Measurements from ENCODE around the gene GLI2. TPM values are rescaled to one million over a fixed set of nuclear protein-coding genes. Genes with fewer than 3 reads are reported as not detected.

Gene GLI2
- total RNA-seq, 1 experiment from 2014 or later, result 3.4 TPM

- intact Hi-C loops (cut with micrococcal nuclease), result no loop called here
- no TSS peak for BruUV-seq (replicated peaks)
- H3K4me2 ChIP-seq (ENCODE audit: low read length), result no peak overlapping the region
- no peaks in the 10 kb centered on the region for H3K36me3 ChIP-seq (ENCODE audit: control insufficient read depth in 1 of 2, insufficient read depth in 2 of 2, low read length in 2 of 2)
- no peak for TF ChIP-seq ZBTB33 (IDR thresholded peaks at IDR 0.05; ENCODE audit: extremely low read depth, insufficient replicate concordance, low read length)
- no peak for TF ChIP-seq RAD21 (IDR thresholded peaks at IDR 0.05; ENCODE audit: low read depth)
- TF ChIP-seq ATF3 (IDR thresholded peaks at IDR 0.05), result no peak
- TF ChIP-seq CBX3 (IDR thresholded peaks at IDR 0.05; ENCODE audit: low read depth), result no peak
- TF ChIP-seq EZH2phosphoT487 (IDR thresholded peaks at IDR 0.05; ENCODE audit: borderline replicate concordance), result no peak
- no peak overlapping the region for H2AFZ ChIP-seq (ENCODE audit: low read depth, low read length, poor library complexity, severe bottlenecking)
- ChIA-PET POLR2A (interaction anchor here (9.6 kb wide), 1 partner anchor 374 kb away, joined by 100 read pairs; no protein-coding TSS in a partner anchor), RAD21 (ENCODE audit: low non-redundant PET in 1 of 2, low total read pairs in 2 of 2, uncharacterized antibody in 2 of 2, unreplicated experiment in 2 of 2) (no interaction called here), CTCF (interaction anchor here (1.0 to 1.6 kb wide), 3 partner anchors 368 to 378 kb away, joined by 4 to 6 read pairs (median 5); no protein-coding TSS in a partner anchor)
- no peak overlapping the region for H3K9ac ChIP-seq (ENCODE audit: low read length)
- peaks cover 16 to 40% of the 10 kb centered on the region in 2 experiments; a peak in 3 of 4 replicates for H3K4me1 ChIP-seq (ENCODE audit: control insufficient read depth in 1 of 2, insufficient read depth in 2 of 2, low read length in 2 of 2)
- no peak for ATAC-seq
- H3K79me2 ChIP-seq (ENCODE audit: insufficient read depth, low read length), result no peaks in the 10 kb centered on the region
- no peaks in the 10 kb centered on the region for H3K27me3 ChIP-seq (ENCODE audit: insufficient read depth, low read length)
- H4K20me1 ChIP-seq (ENCODE audit: insufficient read depth), result no peaks in the 10 kb centered on the region
- DNase-seq (ENCODE audit: low read depth, low spot score), result no peak
- H3K4me3 ChIP-seq (replicated peaks in 1 of 2; ENCODE audit: low read depth in 1 of 2, low read length in 2 of 2), result no peak overlapping the region
- H3K9me3 ChIP-seq (ENCODE audit: control insufficient read depth in 1 of 2, insufficient read depth in 1 of 2, low read depth in 1 of 2, low read length in 2 of 2), result no peaks in the 10 kb centered on the region
- no peak overlapping the region for H3K27ac ChIP-seq (ENCODE audit: low read depth, low read length)
- no peaks in the 10 kb centered on the region for H3K9me2 ChIP-seq (ENCODE audit: insufficient read depth)
Observed at GRCh38 chr2:120702061-120702460, 33.6 kb upstream of the GLI2 start.

GRCh38 chr2:120702801-120703200, 32.9 kb upstream of the GLI2 start:
- DNase-seq (ENCODE audit: low read depth, low spot score) (no peak), ATAC-seq (no peak)
- POLR2A ChIA-PET, result interaction anchor here (2.2 kb wide), 1 partner anchor 372 kb away, joined by 17 read pairs; no protein-coding TSS in a partner anchor
- Histone ChIP-seq H3K4me3 (replicated peaks in 1 of 2; ENCODE audit: low read depth in 1 of 2, low read length in 2 of 2) (no peak overlapping the region), H3K9me2 (ENCODE audit: insufficient read depth) (no peaks in the 10 kb centered on the region), H3K79me2 (ENCODE audit: insufficient read depth, low read length) (no peaks in the 10 kb centered on the region), H3K9me3 (ENCODE audit: control insufficient read depth in 1 of 2, insufficient read depth in 1 of 2, low read depth in 1 of 2, low read length in 2 of 2) (no peaks in the 10 kb centered on the region), H3K27ac (ENCODE audit: low read depth, low read length) (no peak overlapping the region), H2AFZ (ENCODE audit: low read depth, low read length, poor library complexity, severe bottlenecking) (peak overlapping the region; percentile 51), H3K9ac (ENCODE audit: low read length) (no peak overlapping the region), H3K27me3 (ENCODE audit: insufficient read depth, low read length) (no peaks in the 10 kb centered on the region), H4K20me1 (ENCODE audit: insufficient read depth) (no peaks in the 10 kb centered on the region), H3K4me1 (ENCODE audit: control insufficient read depth in 1 of 2, insufficient read depth in 2 of 2, low read length in 2 of 2) (peaks cover 16 to 40% of the 10 kb centered on the region in 2 experiments; a peak in 3 of 4 replicates), H3K36me3 (ENCODE audit: control insufficient read depth in 1 of 2, insufficient read depth in 2 of 2, low read length in 2 of 2) (no peaks in the 10 kb centered on the region), H3K4me2 (ENCODE audit: low read length) (peak overlapping the region; percentile 46; the same call in 1 of the 2 replicates)
- RAD21 ChIA-PET (ENCODE audit: low non-redundant PET in 1 of 2, low total read pairs in 2 of 2, uncharacterized antibody in 2 of 2, unreplicated experiment in 2 of 2), result no interaction called here
- CTCF ChIA-PET, result interaction anchor here (1.0 kb wide), 1 partner anchor 377 kb away, joined by 3 read pairs; no protein-coding TSS in a partner anchor
- BruUV-seq (replicated peaks), result no TSS peak
- intact Hi-C loops (cut with micrococcal nuclease), result no loop called here
- TF ChIP-seq REST (IDR thresholded peaks at IDR 0.05; ENCODE audit: low read depth) (no peak), CEBPB (IDR thresholded peaks at IDR 0.05; ENCODE audit: low read depth) (no peak), POLR2A (IDR thresholded peaks at IDR 0.05; ENCODE audit: borderline replicate concordance, extremely low read depth, insufficient read depth, insufficient read length) (no peak), SIN3A (IDR thresholded peaks at IDR 0.05; ENCODE audit: low read depth) (no peak), YY1 (IDR thresholded peaks at IDR 0.05; ENCODE audit: extremely low read depth, insufficient replicate concordance, low read depth, low read length) (no peak), TCF7L2 (IDR thresholded peaks at IDR 0.05; ENCODE audit: borderline replicate concordance, extremely low read depth, insufficient read depth, insufficient read length) (no peak), EZH2 (IDR thresholded peaks at IDR 0.05) (no peak), RAD21 (IDR thresholded peaks at IDR 0.05; ENCODE audit: low read depth) (no peak)

Measured in HCT116 (cell line).